KG1 (cell line): ENCODE measurements around the gene XPR1.

Experiments
- DNase-seq: peaks from one replicate; lab custom pipeline; 2025; lab: John Stamatoyannopoulos, UW

XPR1 gene

DNA sequence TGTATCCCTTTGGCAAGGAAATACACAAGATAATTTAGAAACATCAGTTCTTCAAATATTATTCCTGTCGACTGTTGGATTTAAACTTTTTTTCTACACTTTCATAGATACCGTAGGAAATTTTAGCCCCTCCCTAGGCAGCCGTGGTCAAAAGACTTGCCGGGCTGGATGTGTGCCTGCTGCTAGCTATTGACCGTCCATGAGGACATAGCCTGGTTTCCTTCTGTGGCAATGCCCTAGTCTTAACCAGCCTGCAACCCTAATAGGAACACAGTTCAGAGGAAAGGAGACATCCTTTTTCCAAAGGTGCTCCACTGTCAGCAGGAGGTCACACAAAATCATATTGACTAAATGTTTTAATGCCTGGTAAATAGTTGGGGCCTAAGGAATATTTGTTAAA is 260.4 kb downstream of the XPR1 start:
- no peak for DNase-seq

DNA sequence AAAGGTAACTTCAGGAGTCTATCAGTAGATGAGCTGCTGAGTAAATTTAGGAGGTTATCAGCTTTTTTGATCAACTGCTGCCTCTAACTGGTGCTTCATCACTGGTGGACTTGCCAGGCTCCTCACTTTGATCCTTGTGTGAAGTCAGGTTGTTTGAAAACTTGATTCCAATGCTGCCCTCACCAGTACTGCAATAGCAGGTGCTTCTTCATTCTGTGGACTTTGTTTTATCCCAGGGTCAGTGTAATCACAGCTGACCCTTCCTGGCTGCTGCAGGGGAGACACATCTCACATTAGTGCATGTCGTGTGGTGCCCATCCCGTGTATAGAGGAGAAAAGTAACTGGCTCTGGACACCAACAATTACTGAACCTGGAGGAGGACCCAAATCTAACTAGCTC is 260.9 kb downstream of the XPR1 start:
- no peak for DNase-seq

DNA sequence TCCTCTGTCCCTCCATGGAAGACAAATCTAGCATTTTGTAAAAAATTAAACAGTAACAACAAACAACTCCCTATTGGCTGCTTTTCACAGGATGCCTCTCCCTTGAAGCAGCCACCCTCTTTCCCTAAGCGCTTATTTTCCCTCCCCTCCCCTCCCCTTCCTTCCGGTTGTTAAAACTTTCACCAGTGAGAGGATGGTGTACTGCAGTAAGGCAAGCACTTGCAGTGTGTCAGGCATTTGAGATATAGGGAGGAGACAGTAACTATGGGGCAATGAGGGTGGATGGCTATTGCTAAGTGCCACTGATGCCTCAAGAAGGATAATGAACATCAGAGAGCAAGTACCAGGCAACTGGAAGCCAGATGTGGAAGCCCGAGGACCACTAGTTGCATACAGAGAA is 261.8 kb downstream of the XPR1 start:
- no peak for DNase-seq

DNA sequence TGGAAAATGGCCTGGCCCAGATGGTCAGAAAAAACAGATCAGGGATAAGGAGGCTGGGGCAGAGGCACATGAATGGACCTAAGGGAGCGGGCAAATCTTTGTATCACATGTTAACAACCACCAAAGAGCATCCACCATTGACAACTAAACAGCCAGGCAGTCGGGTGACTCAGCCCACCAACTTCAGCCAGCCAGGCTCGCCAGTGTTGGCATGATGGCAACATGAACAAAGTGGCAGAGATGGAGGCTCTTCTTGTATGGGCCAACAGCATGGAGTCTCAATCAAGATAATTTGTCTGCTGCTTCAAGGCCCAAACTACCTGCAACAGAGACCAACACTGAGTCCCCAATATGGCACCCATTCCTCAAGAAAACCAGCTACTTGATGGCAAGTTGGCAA is 264.3 kb downstream of the XPR1 start:
- no peak for DNase-seq

DNA sequence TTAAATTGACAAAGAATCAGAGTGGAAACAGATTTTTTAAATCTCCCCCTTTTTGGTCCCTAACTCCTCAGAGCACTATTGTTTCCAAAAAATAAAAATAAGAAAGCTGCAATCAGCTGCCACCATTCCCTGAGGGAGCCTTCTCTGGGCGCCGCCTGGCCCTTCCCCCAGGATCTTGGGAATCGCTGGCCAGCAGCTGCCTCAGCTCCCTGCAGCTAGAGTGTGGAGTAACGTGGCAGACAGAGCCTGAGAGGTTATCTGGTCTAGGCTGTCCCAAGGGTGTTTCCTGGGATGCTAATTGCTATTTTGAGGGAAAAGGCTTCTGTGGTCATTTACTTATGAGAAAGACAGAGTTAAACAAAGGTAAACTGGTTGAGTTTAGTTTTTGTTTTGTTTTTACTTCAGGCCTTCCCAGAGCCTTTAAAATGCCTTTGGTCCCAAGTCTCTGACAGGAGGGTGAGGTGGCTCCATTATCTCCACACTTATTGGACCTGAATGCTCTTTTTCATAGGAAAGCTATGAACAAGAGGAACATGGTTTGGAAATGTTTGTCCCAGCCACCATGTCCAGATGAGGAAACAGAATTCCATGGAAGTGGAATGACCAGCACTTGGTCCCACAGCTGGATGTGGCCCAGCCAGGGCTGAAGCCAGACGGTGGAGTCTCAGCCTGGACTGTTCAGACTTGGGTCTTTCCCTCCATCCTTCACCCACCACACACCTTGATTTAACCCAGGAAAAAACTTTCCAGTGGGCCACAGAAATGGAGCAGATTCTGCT is 266.8 kb downstream of the XPR1 start:
- no peak for DNase-seq

DNA sequence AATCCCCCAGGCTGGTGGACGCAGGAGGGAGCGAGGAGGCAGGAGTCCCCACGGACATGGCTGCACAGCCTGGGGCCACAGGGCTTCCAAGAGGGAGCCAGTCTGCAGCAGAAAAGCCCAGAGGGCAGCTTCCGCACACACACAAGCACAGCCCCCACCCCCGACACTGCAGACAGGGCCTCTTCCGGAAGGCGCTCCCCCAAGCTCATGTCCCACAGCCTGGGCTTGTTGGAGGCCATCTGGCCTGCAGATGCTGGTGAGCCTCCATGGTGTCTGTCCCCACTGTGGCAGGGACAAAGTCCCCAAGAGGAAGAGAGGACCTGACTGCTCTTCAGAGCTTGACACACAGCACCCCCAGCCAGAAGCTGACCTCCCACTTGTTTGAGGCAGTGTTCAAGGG is 267.4 kb downstream of the XPR1 start:
- no peak for DNase-seq

DNA sequence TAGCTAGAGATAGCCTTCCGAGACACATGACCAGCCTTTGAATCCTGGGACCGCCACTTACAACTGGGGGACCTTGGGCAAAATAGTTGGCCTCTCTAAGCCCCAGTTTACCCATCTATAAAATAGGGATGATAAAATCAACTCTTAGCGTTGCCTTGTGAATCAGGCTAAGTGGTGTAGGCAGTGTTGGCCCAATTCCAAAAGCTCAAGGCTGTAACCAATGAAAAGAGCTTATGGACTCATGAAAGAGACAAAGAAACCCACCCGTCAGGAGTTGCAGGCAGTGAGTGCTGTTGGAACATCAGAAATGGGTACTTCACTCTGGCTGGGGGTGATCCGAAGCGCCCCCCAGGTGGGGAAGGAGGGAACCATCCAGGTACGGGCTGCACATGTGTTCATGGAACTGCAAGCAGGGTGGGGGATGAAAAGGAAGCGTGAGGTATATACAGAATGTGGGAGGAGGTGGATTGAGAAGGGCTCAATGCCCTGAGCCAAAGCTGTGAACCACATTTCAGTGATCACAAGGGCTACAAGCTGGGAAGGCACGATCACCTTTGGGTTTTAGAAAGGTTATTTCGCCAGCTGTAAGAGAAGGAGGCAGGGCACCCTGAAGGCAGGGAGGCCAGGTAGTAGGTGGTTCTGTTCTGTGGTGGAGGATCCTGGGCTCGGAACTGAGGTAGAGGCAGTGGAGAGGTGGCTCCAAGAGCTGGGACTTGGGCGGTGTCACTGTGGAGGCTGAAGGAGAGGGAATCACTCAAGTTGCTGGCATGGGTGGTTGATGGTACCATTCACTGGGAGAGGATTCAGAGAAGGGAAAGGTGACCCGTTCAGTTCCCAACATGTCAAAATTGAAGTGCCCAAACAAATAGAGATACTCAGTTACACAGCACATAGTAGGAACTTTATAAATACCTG is 269.5 kb downstream of the XPR1 start:
- no peak for DNase-seq

DNA sequence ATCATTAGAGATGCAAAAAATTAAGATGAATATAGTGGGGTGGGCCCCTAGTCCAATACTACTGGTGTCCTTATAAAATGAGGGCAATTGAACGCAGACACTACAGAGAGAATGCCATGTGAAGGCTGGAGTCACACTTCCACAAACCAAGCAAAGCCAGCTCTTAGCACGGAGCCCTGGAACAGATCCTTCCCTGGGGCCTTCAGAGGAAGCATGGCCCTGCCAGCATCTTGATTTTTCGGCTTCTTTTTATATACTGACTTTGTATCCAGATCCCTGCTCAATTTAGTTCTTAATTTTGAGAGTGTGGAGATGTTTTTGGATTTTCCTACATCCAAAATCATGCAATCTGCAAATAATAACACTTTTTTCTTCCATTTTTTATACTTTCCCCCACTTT is 270.7 kb downstream of the XPR1 start:
- no peak for DNase-seq

DNA sequence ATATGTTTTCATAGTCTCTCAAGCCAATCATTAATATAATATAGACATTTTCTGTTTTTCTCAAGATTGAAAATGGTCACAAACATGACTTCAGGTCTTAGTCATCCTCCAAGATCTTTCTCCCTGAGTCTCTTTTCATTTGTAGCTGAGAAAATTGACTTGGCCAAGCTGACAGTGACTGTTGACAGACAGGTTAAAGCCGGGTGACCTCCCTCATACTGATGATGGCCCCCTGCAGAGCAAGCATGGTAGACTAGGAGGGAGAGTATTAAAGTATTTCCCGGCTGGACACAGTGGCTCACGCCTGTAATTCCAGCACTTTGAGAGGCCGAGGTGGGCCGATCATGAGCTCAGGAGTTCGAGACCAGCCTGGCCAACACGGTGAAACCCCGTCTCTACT is 274.1 kb downstream of the XPR1 start:
- no peak for DNase-seq

DNA sequence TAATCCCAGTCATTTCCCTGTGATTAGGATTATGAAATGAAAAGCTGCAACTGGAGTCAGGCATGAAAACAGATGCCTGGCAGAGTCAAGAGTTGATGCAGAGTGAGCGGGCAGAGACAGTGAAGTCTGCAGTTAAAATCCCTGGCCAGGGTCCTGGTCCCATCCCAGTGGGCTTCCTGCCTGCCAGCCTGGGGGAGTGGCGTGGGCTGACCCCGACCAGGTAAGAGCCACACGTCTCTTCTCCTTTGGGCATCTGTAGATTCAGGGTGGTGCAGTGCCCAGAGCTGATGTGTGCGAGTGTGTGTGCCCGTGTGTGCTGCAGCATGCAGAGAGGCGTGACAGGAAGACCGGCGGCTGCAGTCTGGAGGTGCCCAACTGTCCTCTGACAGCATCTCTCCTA is 274.7 kb downstream of the XPR1 start:
- no peak for DNase-seq

DNA sequence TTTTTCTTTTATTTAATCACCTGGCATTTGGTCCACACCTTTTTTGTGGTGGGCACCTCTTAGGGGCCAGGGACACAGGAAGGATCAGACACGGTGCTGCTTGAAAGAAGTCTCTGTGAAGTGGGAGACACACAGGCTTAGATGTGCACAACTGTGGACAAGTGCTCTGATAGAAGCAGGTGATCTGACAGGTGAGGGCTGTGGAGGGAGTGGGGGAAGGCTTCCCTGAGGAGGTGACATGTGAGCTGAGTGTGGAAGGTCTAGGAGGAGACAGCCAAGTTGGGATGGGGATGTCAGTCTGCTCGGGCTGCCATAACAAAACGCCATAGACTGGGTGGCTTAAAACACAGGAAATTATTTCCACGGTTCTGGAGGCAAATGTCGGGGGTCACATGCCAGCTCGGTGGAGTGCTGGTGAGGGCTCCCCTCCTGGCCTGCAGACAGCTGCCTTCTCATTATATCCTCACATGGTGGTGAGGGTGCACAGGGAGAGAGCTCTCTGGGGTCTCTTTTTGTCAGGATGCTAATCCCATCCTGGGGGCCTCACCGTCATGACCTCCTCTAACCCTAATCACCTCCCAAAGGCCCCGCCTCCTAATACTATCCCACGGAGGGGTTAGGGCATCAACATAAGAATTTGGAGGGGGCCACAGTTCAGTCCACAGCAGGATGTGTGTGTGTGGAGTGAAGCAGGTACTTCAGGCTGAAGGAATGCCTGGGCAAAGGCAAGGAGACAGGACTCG is 275.7 kb downstream of the XPR1 start:
- DNase-seq = no peak

DNA sequence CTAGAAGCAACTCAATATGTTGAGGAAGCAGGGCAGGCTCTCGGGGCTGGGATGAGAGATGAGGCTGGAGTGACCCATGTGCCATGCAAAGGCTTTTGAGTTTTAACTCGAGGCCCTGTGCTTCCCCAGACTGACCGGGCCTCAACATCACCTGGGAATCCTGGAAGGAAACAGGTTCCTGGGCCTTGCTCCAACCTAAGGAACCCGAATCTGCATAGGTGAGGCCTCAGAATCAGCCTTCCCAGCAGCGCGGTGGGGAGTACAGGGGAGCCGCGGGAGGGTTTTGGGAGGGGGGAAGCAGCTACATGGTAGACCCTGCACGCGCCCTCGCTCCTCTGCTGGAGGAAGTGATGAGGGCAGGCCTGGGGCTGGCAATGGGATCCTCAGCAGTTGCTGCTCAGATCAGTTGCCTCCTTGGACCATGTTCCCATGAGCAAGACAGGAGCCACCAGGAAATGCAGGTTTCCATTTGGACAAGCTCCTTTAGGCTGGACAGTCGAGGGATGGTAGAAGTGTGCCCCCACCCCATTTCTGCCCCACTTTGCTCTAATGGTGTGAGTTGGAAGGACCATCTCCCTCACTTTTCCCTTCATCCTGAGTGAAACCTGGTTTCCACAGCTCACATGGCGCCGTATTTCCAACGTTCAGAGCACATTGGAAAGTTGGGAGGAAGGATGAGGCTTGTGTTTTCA is 276.4 kb downstream of the XPR1 start:
- no peak for DNase-seq

DNA sequence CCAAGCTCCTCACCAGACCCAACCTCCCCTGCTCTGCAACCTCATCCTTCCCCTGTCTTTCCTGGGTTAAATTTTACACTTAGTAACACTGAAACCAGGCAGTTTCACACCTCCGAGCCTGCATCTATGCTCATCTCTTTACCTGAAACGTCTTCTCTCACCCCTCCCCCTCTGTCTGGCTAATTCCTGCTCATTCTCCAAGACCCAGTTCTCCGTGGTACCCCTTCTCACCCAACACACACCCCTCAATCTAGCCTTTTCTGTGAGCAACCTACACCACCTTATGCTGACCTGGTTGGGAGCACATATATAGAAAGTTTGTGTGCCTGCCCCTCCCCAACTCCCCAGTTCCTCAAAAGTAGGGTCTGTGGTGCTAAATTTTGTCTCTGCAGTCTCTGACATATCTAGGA is 277.2 kb downstream of the XPR1 start:
- no peak for DNase-seq

DNA sequence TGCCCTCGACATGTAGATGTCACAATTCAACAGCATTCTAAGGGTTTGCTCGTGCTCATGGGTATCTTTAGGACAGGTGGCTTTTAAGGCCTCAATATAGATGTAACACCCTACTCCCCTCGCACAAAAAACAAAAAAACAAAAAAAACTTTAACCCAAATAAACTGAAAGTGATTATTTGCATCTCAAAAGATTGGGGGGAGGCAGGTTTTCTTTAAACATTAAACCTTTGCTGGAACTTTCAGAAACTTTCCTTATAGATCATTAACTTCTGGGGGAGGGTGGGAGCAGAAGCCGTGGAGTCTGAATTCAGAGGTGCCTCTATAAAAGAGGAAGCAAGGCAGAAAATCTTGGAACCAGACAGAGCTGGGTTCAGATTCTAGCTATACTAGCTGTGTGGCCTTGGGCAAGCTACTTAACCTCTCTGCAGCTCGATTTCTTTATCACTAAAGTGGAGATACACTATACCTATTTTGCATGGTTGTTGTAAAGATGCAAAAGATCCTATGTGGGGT is 277.7 kb downstream of the XPR1 start:
- DNase-seq = no peak

DNA sequence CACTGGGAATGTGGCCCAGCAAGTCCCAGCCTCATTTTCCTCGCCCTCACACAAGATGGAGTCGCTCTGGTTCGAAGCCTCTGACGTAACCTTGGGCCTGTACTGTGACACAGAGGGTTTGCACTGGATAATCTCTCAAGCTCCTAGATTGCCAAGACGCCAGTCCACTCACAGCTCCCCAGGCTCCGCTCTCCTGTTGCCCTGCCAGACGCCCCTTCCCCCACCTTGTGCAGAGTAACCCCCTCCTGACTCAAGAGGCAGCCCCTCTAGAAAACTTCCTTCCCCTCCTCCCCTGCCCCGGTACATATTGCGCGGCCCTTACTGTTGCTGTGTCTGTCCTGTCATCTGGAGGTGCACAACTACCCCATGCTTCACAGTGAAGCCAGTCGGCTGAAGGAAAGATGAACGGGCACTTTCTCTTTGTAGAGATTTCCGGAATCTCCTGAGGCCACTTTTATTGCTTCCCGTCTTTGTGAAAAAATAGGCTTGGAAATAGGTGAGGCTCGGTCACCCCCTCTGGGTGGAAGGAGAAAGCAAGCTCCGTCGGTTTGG is 279.9 kb downstream of the XPR1 start:
- DNase-seq = no peak

DNA sequence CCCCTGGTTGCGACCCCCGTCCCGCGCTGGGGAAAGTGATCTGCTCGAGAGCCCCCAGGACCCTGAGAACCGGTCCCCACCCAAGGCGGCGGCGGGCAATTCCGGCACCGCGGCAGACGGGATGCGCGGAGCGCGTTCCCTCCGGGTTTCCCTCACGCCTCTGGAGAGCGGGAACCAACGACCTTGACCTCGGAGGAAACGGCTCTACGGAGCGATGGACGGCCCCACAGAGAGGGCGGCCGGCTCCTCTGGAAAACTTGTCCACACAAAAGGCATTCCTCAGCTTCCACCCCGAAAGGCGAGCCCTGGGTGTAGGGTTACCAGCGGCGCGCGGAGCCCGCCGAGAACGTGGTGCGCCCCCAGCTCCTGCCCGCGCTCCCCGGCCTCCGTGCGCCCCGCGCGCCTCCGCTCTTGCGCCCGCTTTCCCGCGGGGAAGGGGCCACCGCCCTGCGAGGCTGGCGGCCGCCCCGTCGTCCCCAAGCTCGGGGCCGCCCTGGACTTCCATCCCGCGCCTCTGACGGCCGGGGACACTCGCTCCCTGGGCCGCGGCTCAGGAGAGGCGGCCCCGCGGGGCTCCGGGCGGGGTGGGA is 280.5 kb downstream of the XPR1 start:
- DNase-seq = no peak

DNA sequence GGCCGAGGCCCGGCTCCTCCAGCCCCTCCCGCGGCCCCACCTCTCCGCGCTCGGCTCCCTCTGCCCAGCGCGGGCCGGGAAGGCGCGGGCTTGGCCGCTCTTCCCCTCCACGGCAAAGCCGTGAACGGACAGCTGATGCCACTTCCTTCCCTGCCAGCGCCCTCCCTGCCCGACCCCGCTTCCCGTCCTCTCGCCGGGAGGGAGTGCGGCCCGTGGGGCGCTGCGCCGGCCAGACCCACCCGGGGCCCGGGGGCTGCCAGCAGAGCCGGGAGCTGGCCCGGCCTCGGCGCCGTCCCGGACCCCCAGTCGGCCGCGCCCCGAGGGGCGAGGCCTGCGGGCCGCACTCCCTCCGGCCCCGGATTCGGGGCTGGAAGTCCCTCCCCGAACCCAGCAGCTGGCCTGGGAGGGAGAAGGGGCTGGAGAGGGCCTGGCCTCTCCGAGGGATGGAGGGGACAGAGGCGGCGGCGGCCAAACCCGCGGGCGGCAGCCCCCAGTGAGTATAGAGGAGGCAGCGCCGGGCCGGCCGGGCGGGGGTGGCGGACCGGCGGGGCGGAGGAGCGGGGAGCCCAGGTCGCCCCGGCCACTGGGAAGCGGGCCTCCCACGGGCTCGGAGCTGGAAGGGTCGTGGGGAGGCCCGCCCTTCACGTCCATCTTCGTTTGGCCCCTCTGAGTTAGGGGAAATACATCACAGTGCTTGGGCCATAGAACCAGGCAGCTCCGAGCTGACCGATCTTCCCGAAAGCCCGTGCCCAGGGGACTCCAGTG is 281.2 kb downstream of the XPR1 start, which contains the start of gene KIAA1614:
TSS of gene KIAA1614 (plus strand) at position 97 of the 765 bp plus-strand sequence. CDS start at position 444, 347 bp downstream.
- DNase-seq = no peak

DNA sequence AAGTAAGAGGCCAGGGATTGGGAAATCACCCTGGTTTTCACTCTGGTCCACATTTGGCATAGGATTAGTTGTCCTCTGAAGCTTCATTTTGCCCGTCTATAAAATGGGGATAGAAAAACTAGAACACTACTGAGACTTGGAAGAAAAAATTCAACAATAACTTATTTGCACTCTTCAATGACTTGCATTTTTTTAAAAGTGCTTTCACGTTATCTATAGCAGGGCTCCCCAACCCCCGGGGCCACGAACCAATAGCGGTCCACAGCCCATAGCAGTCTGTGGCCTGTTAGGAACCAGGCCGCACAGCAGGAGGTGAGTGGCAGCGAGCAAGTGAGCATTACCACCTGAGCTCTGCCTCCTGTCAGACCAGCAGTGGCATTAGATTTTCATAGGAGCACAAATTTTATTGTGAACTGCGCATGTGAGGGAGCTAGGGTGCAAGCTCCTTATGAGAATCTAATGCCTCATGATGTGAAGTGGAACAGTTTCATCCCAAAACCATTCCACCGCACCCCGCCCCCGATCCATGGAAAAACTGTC is 283.7 kb downstream of the XPR1 start:
- DNase-seq = no peak

DNA sequence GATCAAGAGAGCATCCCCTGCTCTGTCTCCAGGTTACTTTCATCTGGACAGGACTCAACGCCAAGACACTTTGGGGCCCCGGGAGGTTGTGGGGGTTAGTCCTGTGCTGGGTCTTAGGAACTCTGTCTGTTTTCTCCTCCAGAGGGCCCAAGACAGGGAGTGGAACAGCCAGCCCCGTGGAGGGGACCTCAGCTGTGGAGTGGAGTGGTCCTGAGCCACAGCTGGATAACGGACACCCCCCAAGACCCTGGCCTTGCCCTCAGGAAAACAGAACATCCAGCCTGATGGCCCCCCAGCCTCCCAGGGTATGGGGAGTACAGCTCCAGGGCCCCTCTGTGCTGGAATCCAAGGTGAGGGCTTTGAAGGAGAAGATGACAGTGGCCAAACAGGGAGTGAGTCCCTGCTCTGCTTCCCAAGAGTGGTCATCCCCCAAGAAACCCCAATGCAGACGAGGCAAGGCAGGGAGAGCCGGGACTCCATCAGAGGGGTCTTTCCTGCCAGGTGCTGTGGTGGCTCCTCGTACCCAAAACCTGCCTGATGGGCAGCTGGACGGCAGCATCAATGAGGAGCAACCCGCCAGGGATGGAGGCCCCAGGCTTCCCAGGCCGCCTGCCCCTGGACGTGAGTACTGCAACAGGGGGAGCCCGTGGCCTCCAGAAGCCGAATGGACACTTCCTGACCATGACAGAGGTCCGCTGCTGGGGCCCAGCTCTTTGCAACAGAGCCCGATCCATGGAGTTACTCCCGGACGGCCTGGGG is 284.4 kb downstream of the XPR1 start:
- DNase-seq = no peak
